Measurements from ENCODE around the gene ORC1.

- TF ChIP-seq JUN (CRISPR knock-in tag; IDR thresholded peaks at IDR 0.05) (no peak), ZNF281 (CRISPR knock-in tag; IDR thresholded peaks at IDR 0.05) (no peak), ATF3 (CRISPR knock-in tag; conservative IDR thresholded peaks at IDR 0.05) (no peak), CREB1 (CRISPR knock-in tag; IDR thresholded peaks at IDR 0.05) (no peak), SP1 (CRISPR knock-in tag; conservative IDR thresholded peaks at IDR 0.05) (no peak), ATF6 (CRISPR knock-in tag; IDR thresholded peaks at IDR 0.05) (no peak), FOXP1 (CRISPR knock-in tag; IDR thresholded peaks at IDR 0.05; ENCODE audit: borderline replicate concordance) (no peak), IRF2 (CRISPR knock-in tag; IDR thresholded peaks at IDR 0.05; ENCODE audit: borderline replicate concordance, low read depth) (no peak), TEAD4 (CRISPR knock-in tag; IDR thresholded peaks at IDR 0.05) (no peak)
- TF ChIP-seq, protein P1, sequence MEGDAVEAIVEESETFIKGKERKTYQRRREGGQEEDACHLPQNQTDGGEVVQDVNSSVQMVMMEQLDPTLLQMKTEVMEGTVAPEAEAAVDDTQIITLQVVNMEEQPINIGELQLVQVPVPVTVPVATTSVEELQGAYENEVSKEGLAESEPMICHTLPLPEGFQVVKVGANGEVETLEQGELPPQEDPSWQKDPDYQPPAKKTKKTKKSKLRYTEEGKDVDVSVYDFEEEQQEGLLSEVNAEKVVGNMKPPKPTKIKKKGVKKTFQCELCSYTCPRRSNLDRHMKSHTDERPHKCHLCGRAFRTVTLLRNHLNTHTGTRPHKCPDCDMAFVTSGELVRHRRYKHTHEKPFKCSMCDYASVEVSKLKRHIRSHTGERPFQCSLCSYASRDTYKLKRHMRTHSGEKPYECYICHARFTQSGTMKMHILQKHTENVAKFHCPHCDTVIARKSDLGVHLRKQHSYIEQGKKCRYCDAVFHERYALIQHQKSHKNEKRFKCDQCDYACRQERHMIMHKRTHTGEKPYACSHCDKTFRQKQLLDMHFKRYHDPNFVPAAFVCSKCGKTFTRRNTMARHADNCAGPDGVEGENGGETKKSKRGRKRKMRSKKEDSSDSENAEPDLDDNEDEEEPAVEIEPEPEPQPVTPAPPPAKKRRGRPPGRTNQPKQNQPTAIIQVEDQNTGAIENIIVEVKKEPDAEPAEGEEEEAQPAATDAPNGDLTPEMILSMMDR (IDR thresholded peaks at IDR 0.05), result no peak
- TF ChIP-seq, protein P2, sequence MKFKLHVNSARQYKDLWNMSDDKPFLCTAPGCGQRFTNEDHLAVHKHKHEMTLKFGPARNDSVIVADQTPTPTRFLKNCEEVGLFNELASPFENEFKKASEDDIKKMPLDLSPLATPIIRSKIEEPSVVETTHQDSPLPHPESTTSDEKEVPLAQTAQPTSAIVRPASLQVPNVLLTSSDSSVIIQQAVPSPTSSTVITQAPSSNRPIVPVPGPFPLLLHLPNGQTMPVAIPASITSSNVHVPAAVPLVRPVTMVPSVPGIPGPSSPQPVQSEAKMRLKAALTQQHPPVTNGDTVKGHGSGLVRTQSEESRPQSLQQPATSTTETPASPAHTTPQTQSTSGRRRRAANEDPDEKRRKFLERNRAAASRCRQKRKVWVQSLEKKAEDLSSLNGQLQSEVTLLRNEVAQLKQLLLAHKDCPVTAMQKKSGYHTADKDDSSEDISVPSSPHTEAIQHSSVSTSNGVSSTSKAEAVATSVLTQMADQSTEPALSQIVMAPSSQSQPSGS (CRISPR knock-in tag; IDR thresholded peaks at IDR 0.05; ENCODE audit: borderline replicate concordance, low read depth), result no peak
- TF ChIP-seq, protein P3, sequence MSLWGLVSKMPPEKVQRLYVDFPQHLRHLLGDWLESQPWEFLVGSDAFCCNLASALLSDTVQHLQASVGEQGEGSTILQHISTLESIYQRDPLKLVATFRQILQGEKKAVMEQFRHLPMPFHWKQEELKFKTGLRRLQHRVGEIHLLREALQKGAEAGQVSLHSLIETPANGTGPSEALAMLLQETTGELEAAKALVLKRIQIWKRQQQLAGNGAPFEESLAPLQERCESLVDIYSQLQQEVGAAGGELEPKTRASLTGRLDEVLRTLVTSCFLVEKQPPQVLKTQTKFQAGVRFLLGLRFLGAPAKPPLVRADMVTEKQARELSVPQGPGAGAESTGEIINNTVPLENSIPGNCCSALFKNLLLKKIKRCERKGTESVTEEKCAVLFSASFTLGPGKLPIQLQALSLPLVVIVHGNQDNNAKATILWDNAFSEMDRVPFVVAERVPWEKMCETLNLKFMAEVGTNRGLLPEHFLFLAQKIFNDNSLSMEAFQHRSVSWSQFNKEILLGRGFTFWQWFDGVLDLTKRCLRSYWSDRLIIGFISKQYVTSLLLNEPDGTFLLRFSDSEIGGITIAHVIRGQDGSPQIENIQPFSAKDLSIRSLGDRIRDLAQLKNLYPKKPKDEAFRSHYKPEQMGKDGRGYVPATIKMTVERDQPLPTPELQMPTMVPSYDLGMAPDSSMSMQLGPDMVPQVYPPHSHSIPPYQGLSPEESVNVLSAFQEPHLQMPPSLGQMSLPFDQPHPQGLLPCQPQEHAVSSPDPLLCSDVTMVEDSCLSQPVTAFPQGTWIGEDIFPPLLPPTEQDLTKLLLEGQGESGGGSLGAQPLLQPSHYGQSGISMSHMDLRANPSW (CRISPR knock-in tag; conservative IDR thresholded peaks at IDR 0.05; ENCODE audit: low read depth), result no peak
- TF ChIP-seq, protein P4, sequence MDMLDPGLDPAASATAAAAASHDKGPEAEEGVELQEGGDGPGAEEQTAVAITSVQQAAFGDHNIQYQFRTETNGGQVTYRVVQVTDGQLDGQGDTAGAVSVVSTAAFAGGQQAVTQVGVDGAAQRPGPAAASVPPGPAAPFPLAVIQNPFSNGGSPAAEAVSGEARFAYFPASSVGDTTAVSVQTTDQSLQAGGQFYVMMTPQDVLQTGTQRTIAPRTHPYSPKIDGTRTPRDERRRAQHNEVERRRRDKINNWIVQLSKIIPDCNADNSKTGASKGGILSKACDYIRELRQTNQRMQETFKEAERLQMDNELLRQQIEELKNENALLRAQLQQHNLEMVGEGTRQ (CRISPR knock-in tag; IDR thresholded peaks at IDR 0.05), result no peak
- TF ChIP-seq, protein P5, sequence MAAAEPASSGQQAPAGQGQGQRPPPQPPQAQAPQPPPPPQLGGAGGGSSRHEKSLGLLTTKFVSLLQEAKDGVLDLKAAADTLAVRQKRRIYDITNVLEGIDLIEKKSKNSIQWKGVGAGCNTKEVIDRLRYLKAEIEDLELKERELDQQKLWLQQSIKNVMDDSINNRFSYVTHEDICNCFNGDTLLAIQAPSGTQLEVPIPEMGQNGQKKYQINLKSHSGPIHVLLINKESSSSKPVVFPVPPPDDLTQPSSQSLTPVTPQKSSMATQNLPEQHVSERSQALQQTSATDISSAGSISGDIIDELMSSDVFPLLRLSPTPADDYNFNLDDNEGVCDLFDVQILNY (CRISPR knock-in tag; IDR thresholded peaks at IDR 0.05), result no peak
These were observed 48.2 kb downstream of the ORC1 start for GRCh38 chr1:52355847-52356505.

Measured in WTC11 (cell line).